ENCODE results near the gene SOX15.

The SOX15 gene

GRCh38 chr17:7589204-7589868 is 558 bp downstream of the SOX15 start:
- no peaks in the 10 kb centered on the region for H4K20me1 ChIP-seq (ENCODE audit: insufficient read depth, low read length, poor library complexity, severe bottlenecking)
- no peaks in the 10 kb centered on the region for H3K9me2 ChIP-seq (replicated peaks; ENCODE audit: low read depth, low read length)
- no peak overlapping the region for H2AFZ ChIP-seq (ENCODE audit: low read length)
- H3K9me3 ChIP-seq (ENCODE audit: insufficient read depth, low read depth, low read length): no peaks in the 10 kb centered on the region
- H3K9ac ChIP-seq (ENCODE audit: low read depth, low read length, poor library complexity, severe bottlenecking): no peak overlapping the region
- TF ChIP-seq CTCF (conservative IDR thresholded peaks at IDR 0.05; ENCODE audit: low read length): no peak
- TF ChIP-seq EZH2phosphoT487 (IDR thresholded peaks at IDR 0.05; ENCODE audit: borderline replicate concordance): no peak
- no peak overlapping the region for H3K4me3 ChIP-seq (ENCODE audit: low read length, poor library complexity, severe bottlenecking)
- H3K4me1 ChIP-seq (ENCODE audit: insufficient read depth, low read length, poor library complexity, severe bottlenecking): peaks cover 6% of the 10 kb centered on the region
- H3K36me3 ChIP-seq (ENCODE audit: insufficient read depth, low read length): peaks cover 38% of the 10 kb centered on the region; the same call in 1 of the 2 replicates
- no peaks in the 10 kb centered on the region for H3F3A ChIP-seq (ENCODE audit: low read depth)
- H3K79me2 ChIP-seq (ENCODE audit: insufficient read depth, low read length): peaks cover 20% of the 10 kb centered on the region
- H3K27me3 ChIP-seq (ENCODE audit: insufficient read depth, low read length, poor library complexity, severe bottlenecking): no peaks in the 10 kb centered on the region
- H3K4me2 ChIP-seq (ENCODE audit: low read depth, low read length, poor library complexity, severe bottlenecking): no peak overlapping the region

GRCh38 chr17:7588553-7589203 is 1.2 kb downstream of the SOX15 start:
- no peaks in the 10 kb centered on the region for H3K9me3 ChIP-seq (ENCODE audit: insufficient read depth, low read depth, low read length)
- H3K4me2 ChIP-seq (ENCODE audit: low read depth, low read length, poor library complexity, severe bottlenecking): no peak overlapping the region
- no peaks in the 10 kb centered on the region for H4K20me1 ChIP-seq (ENCODE audit: insufficient read depth, low read length, poor library complexity, severe bottlenecking)
- peaks cover 31% of the 10 kb centered on the region; the same call in 1 of the 2 replicates for H3K36me3 ChIP-seq (ENCODE audit: insufficient read depth, low read length)
- TF ChIP-seq CTCF (conservative IDR thresholded peaks at IDR 0.05; ENCODE audit: low read length) (no peak), EZH2phosphoT487 (IDR thresholded peaks at IDR 0.05; ENCODE audit: borderline replicate concordance) (no peak)
- no peaks in the 10 kb centered on the region for H3F3A ChIP-seq (ENCODE audit: low read depth)
- no peak overlapping the region for H3K4me3 ChIP-seq (ENCODE audit: low read length, poor library complexity, severe bottlenecking)
- peaks cover 9% of the 10 kb centered on the region for H3K4me1 ChIP-seq (ENCODE audit: insufficient read depth, low read length, poor library complexity, severe bottlenecking)
- peaks cover 24% of the 10 kb centered on the region for H3K79me2 ChIP-seq (ENCODE audit: insufficient read depth, low read length)
- no peak overlapping the region for H2AFZ ChIP-seq (ENCODE audit: low read length)
- no peaks in the 10 kb centered on the region for H3K27me3 ChIP-seq (ENCODE audit: insufficient read depth, low read length, poor library complexity, severe bottlenecking)
- no peaks in the 10 kb centered on the region for H3K9me2 ChIP-seq (replicated peaks; ENCODE audit: low read depth, low read length)
- H3K9ac ChIP-seq (ENCODE audit: low read depth, low read length, poor library complexity, severe bottlenecking): no peak overlapping the region

- no peak for TF ChIP-seq CTCF (conservative IDR thresholded peaks at IDR 0.05; ENCODE audit: low read length)
- no peak for TF ChIP-seq EZH2phosphoT487 (IDR thresholded peaks at IDR 0.05; ENCODE audit: borderline replicate concordance)
- no peak overlapping the region for H3K4me2 ChIP-seq (ENCODE audit: low read depth, low read length, poor library complexity, severe bottlenecking)
- no peak overlapping the region for H3K4me3 ChIP-seq (ENCODE audit: low read length, poor library complexity, severe bottlenecking)
- no peak overlapping the region for H3K9ac ChIP-seq (ENCODE audit: low read depth, low read length, poor library complexity, severe bottlenecking)
- H2AFZ ChIP-seq (ENCODE audit: low read length): no peak overlapping the region
- H3K36me3 ChIP-seq (ENCODE audit: insufficient read depth, low read length): peaks cover 20% of the 10 kb centered on the region; the same call in 1 of the 2 replicates
- peaks cover 16% of the 10 kb centered on the region for H3K4me1 ChIP-seq (ENCODE audit: insufficient read depth, low read length, poor library complexity, severe bottlenecking)
- H3K9me2 ChIP-seq (replicated peaks; ENCODE audit: low read depth, low read length): no peaks in the 10 kb centered on the region
- H3K79me2 ChIP-seq (ENCODE audit: insufficient read depth, low read length): peaks cover 33% of the 10 kb centered on the region
- H3K27me3 ChIP-seq (ENCODE audit: insufficient read depth, low read length, poor library complexity, severe bottlenecking): no peaks in the 10 kb centered on the region
- no peaks in the 10 kb centered on the region for H3K9me3 ChIP-seq (ENCODE audit: insufficient read depth, low read depth, low read length)
- no peaks in the 10 kb centered on the region for H4K20me1 ChIP-seq (ENCODE audit: insufficient read depth, low read length, poor library complexity, severe bottlenecking)
- no peaks in the 10 kb centered on the region for H3F3A ChIP-seq (ENCODE audit: low read depth)
Observed at GRCh38 chr17:7587420-7588151, 2.3 kb downstream of the SOX15 start.
